ENCODE measurements around the gene SRMS. TPM values are rescaled to one million over a fixed set of nuclear protein-coding genes. Genes with fewer than 3 reads are reported as not detected.

The SRMS gene
- total RNA-seq, 1 experiment from 2014 or later: 3.2 TPM

DNA sequence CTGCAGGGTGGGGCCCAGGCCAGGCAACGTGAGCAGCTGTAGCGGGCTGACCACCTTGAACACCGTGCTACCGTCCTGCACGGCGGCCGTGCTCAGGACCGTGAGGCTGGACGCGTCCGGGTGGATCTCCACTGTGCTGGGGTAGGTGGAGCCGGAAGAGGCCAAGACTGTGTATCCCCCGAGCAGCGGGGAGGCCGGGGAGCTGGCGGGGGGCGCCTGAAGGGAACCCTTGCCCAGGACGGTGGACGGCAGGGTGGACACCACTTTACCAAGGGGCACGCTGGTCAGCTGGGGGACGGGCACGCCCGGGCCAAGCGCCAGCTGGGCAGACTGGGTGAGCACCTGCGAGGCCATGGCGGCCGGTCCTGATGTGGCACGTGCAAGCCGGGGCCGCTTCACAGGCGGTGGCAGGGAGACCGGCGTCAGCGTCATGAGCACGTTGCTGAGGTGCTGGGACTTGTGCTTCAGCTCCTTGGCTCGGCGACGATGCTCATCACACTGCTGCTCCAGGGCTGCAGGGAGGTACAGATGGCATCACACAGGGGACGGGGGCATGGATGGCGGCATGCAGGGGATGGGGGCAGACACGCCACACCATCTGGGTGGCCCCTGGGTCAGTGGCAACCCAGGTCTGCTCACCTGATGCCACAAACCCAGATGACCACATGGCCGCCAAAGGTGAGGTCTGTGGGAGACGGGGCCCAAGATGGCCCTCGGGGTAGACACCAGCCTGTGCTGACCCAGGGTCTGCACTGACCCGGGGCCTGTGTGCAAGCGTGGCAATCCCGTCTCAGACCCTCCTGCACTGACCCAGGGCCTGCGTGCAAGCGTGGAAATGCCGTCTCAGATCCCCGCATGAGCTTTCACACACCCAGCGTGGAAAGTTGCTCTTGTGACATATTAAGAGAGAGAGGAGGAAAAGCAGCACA lies 42.9 kb upstream of the SRMS start:
- DNase-seq (ENCODE audit: low read depth, low spot score) (no peak), ATAC-seq (no peak)
- H3K4me1 ChIP-seq (ENCODE audit: control insufficient read depth in 1 of 2, insufficient read depth in 2 of 2, low read length in 2 of 2): peaks cover 0 to 7% of the 10 kb centered on the region in 2 experiments; a peak in 2 of 4 replicates
- no peak overlapping the region for H3K4me2 ChIP-seq (ENCODE audit: low read length)
- TF ChIP-seq, protein P1, sequence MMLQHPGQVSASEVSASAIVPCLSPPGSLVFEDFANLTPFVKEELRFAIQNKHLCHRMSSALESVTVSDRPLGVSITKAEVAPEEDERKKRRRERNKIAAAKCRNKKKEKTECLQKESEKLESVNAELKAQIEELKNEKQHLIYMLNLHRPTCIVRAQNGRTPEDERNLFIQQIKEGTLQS (IDR thresholded peaks at IDR 0.05): no peak
- TF ChIP-seq ZNF274 (IDR thresholded peaks at IDR 0.05; ENCODE audit: low read depth, low read length): no peak
- no peak for TF ChIP-seq MAX (IDR thresholded peaks at IDR 0.05)
- no peak for TF ChIP-seq CEBPB (IDR thresholded peaks at IDR 0.05; ENCODE audit: low read depth)
- ChIA-PET POLR2A (no interaction called here), CTCF (no interaction called here), RAD21 (ENCODE audit: low non-redundant PET in 1 of 2, low total read pairs in 2 of 2, uncharacterized antibody in 2 of 2, unreplicated experiment in 2 of 2) (no interaction called here)
- no peak overlapping the region for H3K9ac ChIP-seq (ENCODE audit: low read length)
- no peaks in the 10 kb centered on the region for H3K9me2 ChIP-seq (ENCODE audit: insufficient read depth)
- H3K27me3 ChIP-seq (ENCODE audit: insufficient read depth, low read length): no peaks in the 10 kb centered on the region
- H3K27ac ChIP-seq (ENCODE audit: low read depth, low read length): no peak overlapping the region
- no peaks in the 10 kb centered on the region for H3K79me2 ChIP-seq (ENCODE audit: insufficient read depth, low read length)
- no peak overlapping the region for H2AFZ ChIP-seq (ENCODE audit: low read depth, low read length, poor library complexity, severe bottlenecking)
- no peaks in the 10 kb centered on the region for H4K20me1 ChIP-seq (ENCODE audit: insufficient read depth)
- H3K9me3 ChIP-seq (ENCODE audit: control insufficient read depth in 1 of 2, insufficient read depth in 1 of 2, low read depth in 1 of 2, low read length in 2 of 2): no peaks in the 10 kb centered on the region
- no TSS peak for BruUV-seq (replicated peaks)
- no peaks in the 10 kb centered on the region for H3K36me3 ChIP-seq (ENCODE audit: control insufficient read depth in 1 of 2, insufficient read depth in 2 of 2, low read length in 2 of 2)
- intact Hi-C loops (cut with micrococcal nuclease): no loop called here
- no peak overlapping the region for H3K4me3 ChIP-seq (replicated peaks in 1 of 2; ENCODE audit: low read depth in 1 of 2, low read length in 2 of 2)

DNA sequence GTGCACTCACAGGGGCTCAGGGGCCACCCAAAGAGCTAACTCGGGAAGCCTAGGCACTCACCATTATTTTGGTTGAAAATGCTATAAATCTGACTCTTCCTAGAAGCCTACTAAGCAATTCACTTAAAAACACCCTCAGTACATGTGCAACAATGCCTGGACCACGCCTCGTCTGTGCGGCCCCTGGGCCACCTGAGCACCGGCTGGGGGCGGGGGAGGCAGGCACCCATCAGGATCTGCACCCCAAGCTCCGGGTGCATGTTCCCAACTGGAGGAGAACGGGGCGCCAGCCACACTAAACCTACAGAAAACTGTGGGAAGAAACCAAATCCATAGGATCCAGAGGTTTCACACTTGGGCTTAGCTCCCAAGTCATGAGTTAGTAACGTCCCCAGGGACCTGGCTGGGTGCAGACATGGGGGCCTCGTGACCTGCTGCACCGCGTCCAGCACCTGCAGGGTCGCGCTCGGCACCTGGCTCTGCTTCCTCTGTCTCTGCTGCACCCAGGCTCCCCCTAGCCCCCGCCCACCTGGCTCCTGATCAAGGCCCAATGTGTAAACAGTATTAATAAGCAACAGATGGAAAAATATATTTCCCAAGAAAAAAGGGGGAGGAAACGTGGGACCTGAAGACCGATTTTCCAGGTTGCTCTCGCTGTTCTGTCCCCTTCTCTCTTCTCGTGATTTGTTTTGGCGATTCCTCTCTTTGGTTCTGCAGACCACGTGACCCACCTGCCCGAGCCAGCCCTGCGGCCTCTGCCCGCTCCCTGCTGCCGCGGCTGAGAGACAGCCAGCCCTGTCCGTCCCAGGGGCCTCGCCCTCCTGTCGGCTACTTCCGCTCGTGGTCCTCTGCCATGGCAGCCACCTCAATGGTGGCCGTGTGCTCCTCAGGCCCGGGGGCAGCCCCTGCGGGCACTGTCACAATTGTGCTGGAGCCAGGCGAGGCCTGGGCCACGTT lies 42.0 kb upstream of the SRMS start:
- intact Hi-C loops (cut with micrococcal nuclease): no loop called here
- H3K4me1 ChIP-seq (ENCODE audit: control insufficient read depth in 1 of 2, insufficient read depth in 2 of 2, low read length in 2 of 2): peaks cover 0 to 7% of the 10 kb centered on the region in 2 experiments; a peak in 2 of 4 replicates
- H2AFZ ChIP-seq (ENCODE audit: low read depth, low read length, poor library complexity, severe bottlenecking): no peak overlapping the region
- ChIA-PET CTCF (no interaction called here), POLR2A (no interaction called here), RAD21 (ENCODE audit: low non-redundant PET in 1 of 2, low total read pairs in 2 of 2, uncharacterized antibody in 2 of 2, unreplicated experiment in 2 of 2) (no interaction called here)
- H3K79me2 ChIP-seq (ENCODE audit: insufficient read depth, low read length): no peaks in the 10 kb centered on the region
- DNase-seq (ENCODE audit: low read depth, low spot score) (no peak), ATAC-seq (no peak)
- H3K4me2 ChIP-seq (ENCODE audit: low read length): no peak overlapping the region
- no TSS peak for BruUV-seq (replicated peaks)
- H3K27ac ChIP-seq (ENCODE audit: low read depth, low read length): no peak overlapping the region
- H3K4me3 ChIP-seq (replicated peaks in 1 of 2; ENCODE audit: low read depth in 1 of 2, low read length in 2 of 2): no peak overlapping the region
- no peaks in the 10 kb centered on the region for H3K9me2 ChIP-seq (ENCODE audit: insufficient read depth)
- H3K9me3 ChIP-seq (ENCODE audit: control insufficient read depth in 1 of 2, insufficient read depth in 1 of 2, low read depth in 1 of 2, low read length in 2 of 2): no peaks in the 10 kb centered on the region
- no peak overlapping the region for H3K9ac ChIP-seq (ENCODE audit: low read length)
- H3K27me3 ChIP-seq (ENCODE audit: insufficient read depth, low read length): no peaks in the 10 kb centered on the region
- no peaks in the 10 kb centered on the region for H3K36me3 ChIP-seq (ENCODE audit: control insufficient read depth in 1 of 2, insufficient read depth in 2 of 2, low read length in 2 of 2)
- H4K20me1 ChIP-seq (ENCODE audit: insufficient read depth): no peaks in the 10 kb centered on the region
- TF ChIP-seq FOSL1 (IDR thresholded peaks at IDR 0.05; ENCODE audit: low read depth) (no peak), EGR1 (IDR thresholded peaks at IDR 0.05; ENCODE audit: low read depth) (no peak), MAX (IDR thresholded peaks at IDR 0.05) (no peak), REST (IDR thresholded peaks at IDR 0.05; ENCODE audit: low read depth) (no peak), JUND (IDR thresholded peaks at IDR 0.05) (no peak), RAD21 (IDR thresholded peaks at IDR 0.05; ENCODE audit: low read depth) (no peak), CBX3 (IDR thresholded peaks at IDR 0.05; ENCODE audit: low read depth) (no peak), CEBPB (IDR thresholded peaks at IDR 0.05; ENCODE audit: low read depth) (no peak), EZH2 (IDR thresholded peaks at IDR 0.05) (no peak), TCF7L2 (IDR thresholded peaks at IDR 0.05; ENCODE audit: borderline replicate concordance, extremely low read depth, insufficient read depth, insufficient read length) (no peak), ZFX (IDR thresholded peaks at IDR 0.05) (no peak)
- TF ChIP-seq, protein P1 (IDR thresholded peaks at IDR 0.05): no peak
